GM04503 (cell line): ENCODE measurements around the gene DCLK1.

Experiments
- DNase-seq: peaks from one replicate; pipeline ENCODE4 v3.0.0-alpha.2; 2012; ENCODE audit warnings: low read depth

DCLK1 gene

DNA sequence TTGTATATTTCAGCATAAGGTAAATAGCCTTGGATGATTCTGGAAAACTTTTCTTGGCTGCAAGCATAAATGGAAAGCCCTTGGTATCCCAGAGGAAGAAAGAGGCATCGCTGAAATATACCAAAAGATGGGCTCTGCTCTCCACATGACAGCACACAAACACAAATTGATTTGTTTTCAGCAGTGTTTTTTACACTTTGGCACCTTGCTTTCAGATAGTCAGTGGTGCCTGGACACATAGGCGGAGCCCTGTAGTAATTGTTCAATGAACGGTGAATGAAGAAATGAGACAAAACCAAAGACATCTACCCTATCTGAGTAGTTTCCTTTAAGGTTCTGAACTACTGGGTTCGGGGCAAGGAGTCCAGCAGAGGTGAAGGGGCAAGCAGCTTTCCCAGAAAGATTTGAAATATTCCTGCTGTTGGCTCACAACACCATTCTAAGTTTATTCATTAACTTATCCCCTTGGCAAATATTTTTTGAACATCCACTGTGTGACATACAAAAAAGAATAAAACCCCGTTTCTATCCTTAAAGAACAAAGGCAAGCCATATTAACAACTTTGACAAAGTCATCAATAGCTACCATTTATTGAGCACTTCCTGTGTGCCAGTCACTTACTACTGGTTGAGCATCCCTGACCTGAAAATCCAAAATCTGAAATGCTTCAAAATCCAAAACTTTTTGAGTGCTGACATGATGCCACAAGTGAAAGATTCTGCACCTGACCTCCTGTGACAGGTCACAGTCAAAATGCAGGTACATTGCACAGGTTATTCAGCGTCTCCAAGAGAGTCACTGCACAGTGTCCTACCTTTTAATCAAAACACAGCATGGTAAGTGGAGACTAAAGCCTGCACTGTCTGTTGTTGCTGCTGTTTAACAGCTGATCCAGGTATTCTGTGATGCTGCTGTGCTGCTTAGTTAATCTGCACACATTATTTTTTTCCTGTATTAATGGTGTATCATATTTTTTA, 238.1 kb downstream of the DCLK1 start:
- no peak for DNase-seq

DNA sequence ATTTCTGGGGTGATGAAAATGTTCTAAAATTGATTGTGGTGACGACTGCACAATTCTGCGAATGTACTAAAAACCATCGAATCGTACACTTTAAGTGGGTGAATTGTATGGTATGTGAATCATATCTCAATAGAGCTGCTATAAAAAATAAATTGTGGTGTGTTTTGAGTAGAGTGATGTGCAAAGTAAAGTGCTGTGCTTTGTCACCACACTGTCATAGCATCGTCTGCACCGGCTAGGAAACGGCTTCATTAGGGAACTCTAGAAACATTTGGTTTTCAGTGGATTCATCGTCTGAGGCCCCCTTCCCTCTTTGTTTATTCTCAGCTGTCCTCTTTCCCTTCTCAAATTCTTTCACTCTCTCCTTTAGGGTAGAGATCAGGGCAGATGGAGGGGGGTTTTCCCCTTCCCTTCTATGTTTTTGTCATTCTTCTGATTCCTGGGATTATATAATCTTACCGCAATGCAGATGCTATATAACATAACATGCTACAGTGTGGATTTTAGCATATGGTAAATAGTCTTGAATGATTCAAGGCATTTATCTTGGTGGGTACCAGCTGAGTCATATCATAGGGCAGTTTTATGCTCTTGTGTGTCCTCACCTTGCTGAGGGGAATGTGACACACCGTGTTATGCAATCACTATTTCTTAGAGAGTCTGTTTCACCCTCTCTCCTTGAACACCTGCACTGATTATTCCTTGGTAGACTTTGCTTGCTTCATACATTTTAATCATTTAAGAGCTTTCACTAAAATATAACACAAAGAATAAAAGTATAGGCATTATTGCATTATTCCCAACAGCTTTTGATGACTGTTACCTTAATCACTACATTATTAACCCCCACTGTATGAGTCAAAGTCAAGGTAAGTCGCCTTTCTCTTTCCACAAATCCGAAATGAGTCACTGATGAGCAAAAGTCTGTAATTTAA, 239.4 kb downstream of the DCLK1 start:
- DNase-seq: no peak

DNA sequence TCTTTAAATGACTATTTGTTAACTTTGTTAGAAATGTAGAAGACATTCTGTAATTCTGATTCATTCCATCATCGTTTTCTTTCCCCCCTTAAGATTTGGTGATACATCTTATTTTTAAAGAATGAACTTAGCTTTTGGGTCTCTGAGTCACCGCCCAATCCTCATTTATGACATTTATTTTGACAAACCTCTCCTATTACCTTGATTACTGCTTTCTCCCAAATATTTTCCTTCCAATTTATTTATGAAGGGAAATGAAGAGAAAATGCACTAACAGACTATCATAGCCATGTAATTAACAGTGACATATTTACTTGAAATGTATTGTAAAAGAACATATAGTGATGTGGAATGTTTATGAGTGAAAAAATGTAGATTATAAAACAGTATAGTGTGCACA, 241.6 kb downstream of the DCLK1 start:
- DNase-seq: no peak

DNA sequence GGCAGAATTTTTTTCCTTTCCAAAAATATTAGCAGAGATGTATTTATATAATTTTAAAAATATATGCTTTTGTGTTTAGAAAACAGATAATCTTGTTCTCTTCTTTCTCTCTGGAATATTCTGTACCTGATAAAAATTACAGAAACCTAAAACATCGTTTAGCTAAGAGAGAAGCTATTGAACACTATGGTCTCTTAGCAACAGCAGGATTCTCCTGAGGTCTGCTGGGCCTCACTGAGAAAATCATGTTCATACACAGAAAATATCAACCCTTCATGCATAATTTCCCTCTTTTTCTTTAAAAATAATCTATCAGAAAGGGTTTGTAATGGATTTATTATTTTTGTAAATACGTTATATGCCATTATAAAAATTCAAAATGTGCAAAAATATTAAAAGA, 242.2 kb downstream of the DCLK1 start:
- no peak for DNase-seq

DNA sequence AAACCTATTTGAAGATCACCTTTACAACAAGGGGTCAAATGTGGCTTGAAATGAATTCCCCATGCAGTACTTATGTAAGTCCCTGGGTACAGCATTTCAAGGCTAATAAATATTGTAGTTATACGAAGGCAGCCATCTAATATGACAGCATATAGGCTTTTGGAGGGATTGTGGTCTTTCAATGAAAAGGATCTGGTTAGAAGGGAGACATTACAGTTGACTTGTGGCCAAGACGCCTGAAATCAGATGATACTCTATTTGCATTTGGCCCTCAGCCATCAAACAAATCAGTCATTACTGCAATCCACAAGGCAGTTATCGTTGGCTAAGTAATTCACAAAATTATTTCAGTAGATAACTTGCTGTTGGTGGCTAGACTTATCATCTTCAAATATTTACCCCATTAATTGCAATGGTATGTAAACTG, 242.7 kb downstream of the DCLK1 start:
- no peak for DNase-seq

DNA sequence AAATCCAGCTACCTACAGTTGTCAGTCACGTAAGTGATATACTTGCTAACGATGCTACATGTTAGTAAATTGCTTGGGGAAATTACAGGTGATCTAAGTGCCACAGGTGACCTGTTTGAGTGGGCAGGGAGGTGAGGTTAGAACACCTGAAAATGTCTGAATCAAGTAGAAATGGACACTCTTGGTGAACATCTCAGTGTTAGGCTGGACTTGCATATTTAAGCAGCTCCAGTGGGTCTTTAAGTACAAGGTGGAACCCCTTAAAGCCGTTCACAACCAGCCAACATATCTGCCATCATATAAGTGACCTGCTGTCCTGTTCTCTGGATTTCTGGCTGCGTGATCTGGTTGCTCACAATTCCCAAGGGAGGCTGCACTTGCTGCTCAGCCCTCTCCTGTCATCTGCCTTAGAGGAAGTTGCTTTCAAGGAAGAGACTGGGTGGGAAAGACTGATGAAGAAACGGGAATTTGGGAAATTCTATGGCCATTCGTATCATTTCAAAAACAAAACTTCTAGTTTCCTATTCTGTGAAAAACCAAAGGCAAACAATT, 244.0 kb downstream of the DCLK1 start:
- no peak for DNase-seq

DNA sequence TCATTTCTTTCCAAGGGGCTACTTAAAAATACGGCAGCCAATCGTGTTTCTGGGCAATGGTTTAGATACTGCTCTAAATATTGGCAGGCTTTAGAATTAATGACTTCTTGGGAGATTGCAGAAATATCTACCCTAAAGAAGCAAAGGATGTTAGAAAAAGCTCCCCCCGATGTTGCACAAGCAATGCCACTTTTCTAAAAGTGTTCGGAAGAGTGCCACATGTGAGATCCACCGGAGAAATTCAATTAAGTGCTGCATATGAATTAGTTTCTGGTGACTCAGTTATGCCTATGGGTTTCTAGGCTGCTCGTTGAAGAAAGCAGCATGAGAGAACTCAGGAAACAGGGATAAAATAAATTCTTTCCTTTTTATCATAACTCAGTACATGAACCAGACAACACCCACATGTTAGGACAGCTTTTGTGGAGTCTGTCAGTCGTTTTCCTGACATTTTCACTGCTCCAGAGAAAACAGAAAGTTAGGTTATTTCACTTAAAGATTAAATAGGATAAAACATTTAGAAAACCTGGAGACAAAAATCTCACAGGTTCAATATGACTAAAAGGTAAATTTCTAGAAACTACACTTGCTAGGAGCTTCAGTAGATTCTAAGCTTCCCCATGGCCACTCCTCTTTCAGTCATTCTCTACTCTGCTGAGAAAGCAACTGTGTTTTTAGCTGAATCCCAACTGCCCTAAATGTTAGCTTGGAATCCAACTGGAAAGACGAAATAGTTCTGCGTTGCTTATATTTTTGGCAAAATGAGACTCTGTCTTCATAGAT, 244.7 kb downstream of the DCLK1 start:
- DNase-seq: no peak

DNA sequence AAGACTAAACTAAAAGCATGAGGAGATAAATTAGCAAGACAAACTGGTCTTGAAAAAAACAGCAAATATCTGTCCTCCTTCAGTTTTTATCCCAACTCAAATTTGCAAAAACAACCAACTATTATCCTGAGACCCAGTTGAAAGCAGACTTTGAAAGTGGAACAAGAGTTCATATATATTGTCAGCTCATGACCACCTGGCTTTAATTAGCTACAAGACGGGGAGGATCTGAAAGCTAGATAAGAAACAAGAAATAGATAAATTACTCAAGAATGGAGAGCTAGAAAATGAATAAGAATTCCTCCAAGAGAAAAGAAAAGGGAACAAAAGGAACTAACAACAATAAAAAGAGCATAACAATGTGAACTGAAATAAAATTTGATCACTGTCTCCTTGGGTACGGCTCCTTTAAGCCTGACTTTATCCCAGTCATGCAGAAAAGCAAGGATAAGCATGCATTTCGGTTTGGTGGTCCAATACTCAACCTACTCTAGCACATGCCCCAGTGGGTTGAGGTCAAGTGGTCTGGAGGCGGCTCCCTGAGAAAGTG, 246.9 kb downstream of the DCLK1 start:
- DNase-seq: no peak

DNA sequence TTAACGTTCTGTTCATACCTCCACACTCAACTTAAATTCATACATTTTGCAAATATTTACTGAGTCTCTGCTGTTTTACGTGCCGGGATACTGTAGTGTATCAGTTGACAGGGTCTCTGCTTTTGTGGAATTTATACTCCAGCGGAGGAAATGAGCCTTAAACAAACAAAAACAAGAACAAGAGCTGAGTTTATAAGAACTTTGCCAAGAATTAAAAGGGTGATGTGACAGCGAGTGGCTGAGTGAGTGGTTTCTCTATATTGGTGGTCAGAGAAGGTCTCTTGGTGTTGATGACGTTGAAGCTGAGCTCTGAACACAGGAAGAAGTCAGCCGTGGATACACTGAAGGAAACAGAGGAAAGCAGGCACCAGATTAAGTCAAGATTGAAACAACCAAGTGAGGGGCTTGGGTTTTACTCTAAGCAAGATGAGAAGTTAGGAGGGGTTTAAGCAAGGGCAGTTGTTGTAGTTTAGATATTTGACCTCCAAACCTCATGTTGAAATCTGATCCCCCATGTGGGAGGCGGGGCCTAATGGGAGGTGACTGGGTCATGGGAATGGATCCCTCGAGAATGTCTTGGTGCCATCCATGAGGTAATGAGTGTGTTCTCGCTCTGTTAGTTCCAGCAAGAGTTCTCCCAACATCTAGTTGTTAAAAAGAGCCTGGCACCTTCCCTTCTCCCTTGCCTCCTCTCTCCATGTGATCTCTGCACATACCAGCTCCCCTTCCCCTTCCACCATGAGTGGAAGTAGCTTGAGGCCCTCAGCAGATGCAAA, 248.3 kb downstream of the DCLK1 start:
- DNase-seq: no peak

DNA sequence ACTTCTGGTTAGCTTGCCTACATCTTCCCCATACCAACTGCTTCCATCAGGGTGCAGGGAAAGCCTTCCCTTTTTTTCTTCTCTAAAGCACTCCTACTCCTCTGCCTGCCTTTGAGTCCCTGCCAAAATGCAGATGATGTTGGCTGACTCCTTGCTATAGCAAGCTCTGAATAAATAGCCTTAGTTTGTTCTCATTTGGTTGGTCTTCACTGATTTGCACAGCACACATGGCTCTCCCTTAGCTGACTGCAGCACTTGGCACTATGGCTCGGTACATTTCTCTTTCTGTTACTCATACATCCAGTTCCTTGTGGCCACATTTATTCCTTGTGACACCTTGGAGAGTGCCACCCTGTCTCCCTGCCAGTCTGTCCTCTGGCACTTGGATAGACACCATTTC, 249.8 kb downstream of the DCLK1 start:
- no peak for DNase-seq

DNA sequence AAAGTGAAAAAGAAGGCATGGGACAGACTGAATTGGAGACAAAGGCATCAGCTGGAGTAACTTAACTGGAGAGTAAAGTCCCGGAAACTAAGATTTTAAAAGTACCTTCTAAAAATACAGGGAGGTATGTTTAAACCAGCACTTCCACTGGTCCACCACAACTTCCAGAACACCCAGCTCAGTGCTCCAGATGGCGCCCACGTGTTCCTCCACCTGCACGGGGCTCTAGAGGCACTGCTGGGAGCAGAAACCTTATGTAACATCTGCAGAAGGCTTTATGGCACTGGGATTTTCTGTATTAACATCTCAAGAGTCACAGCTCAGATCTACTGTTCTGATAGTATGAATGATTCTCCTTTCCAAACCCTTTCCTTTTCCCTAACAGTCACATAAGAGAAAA, 252.1 kb downstream of the DCLK1 start:
- DNase-seq: no peak

DNA sequence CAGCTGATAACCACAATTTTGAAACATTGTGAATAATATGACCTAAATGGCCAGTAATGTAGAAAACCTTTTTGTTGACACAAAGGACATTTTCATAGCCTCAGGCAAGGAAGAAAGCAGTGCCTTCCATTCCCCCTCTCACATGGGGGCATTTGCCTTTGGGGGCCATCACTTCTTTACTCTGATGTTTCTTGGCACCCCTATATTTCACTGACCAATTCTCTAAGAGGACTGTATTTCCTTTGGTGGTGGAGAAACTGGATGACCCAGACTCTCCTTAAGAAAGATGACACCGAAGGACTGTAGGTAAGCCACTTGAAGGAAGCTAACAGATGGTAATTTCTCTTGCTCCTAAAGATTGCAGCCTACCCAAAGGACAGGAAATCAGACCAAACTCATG, 254.6 kb downstream of the DCLK1 start:
- DNase-seq: no peak

DNA sequence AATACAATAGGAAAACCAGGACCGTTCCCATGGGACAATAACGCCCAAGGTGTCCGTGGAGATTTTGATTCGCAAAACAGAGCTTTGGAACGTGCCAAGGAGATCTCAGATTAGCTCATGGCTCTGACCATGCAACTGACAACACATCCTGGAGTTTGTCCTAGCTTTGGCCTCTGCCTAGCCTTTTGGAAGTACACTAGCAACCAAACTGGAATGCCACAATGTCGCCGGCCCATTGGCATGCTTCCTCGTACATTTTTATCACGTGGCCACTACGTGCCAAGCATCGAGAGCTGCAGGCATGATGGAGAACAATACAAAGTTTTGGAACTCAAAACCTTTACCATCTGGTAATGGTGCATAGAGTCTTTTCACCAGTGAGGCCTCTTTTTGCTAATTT, 256.5 kb downstream of the DCLK1 start:
- DNase-seq: no peak

DNA sequence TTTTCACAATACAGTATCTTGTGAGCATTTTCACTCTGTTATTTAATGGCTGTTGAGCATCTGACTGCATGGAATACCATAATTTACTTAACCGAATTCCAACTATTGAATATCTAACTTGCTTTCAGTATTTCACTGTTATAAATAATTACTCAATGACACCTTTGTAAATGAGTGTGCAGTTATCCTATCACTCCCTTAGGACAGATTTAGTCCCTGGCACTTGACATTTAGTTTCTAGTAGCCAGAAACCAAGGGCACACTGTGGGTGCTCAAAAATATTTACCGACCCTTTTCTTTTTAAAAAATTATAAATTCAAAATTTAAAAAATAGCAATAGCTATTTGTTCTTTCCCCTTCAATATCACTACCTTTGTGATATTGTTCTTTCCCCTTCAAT, 258.8 kb downstream of the DCLK1 start:
- DNase-seq: no peak

DNA sequence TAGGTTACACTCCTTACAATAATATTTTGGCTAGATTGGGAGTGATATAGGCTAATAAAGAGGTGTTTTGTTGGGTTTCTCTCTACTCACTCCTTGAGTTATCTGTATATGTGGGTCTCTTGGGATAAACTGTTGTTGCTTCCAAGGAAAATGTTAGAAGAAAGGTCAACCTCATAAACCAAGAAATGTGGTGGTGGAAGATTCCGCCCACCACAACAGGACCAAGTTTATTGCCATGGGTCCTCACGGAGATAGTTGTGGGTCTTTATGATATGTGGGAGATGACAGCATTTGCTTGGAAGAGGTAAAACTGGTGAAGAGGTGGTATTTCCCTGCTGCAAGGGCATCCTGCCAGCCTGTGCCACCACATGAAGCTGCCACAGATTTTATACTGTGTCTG, 259.6 kb downstream of the DCLK1 start:
- DNase-seq: no peak

DNA sequence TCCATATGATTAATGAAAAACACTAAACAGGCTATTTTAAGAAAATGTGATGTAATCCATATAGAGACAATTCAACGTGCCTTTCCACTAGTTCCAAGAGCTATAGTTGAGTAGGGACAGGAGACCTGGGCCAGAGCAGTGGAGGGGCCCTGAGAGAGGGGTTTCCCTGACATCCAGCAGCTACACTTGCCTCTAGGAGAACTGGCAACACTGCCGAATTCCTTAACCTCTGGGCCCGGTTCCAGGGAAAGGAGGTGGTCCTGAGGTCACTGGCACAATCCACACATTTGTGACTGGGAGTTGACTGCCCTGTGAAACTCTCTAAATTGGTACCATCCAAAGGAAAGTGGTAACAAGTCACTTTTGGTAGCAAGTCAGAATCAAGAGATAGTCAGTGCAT, 264.4 kb downstream of the DCLK1 start:
- no peak for DNase-seq

DNA sequence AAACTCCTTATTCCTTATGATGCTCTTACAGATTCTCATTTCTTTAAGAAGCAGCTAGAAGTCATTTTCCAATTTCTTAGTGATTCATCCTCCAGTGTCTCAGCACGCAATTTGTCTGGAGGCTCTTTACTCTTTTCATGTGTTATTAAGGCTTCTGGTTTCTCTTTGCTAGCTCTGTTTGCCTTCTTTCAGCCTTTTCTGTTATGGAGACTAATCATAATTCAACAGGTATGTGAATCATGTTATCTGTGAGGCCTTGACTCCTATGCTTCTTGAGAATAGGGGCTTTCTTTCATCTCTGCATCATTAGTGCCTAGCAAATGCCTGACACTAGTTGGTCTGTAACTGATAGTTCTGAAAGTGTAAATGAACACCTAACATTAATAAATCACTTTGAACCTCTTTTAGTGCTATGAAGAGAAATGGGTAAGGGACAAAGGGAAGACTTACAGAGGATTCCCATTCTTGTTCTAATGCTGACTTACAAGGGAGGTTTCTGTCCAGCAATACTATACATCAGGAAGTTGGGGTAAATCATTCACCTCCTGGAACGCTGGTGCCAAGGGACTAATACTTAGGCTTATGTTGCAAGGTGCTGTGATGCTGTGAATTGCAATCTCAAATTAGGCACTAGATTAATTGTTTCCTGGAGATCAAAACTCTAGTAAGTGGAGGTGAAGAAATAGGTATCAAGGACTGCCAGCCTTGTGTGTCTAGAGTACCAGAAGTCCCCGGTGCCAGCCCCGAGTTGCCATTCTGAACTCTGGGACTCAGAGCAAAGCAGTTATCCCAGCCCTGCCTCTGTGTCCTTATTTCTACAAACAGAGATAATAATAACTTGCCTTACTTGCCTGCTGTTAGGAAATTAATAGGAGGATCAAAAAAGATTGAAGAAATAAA, 265.6 kb downstream of the DCLK1 start:
- no peak for DNase-seq

DNA sequence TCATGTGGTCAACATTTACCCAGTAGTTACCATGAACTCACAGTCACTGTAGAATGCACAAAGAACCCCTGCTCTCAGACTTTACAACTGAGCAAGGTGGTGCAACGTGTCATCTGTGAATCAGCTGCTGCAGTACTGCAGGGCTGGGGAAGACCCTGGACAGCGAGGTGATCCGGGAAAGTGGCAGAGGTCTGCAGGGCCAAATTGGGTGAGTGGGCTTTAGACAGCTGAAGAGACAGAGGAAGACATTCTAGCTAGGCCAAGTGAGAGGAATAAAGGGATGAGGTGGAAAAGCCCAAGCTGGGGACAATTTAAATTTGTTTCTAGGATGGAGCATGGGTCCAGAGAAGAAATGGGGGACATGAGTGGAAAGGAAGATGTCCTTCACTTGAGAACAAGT, 270.5 kb downstream of the DCLK1 start:
- DNase-seq: no peak

DNA sequence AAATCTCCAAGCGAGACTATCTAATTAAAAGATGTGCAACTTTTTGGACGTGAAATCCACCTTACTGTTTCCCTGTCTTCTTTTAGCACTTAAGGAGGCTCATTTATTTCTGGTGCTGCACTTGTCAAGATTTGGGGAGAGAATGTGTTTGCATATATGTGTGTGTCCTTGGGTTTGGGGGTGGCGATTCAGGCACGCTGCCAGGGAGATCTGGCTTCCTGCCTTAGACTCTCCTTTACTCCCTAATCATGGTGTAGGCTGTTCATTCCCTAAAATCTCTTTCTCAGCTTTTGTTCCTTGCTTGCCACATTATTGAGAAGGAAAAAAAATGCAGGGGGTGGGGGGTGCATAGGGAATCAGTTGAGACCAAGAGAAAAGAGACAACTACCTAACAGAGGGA, 271.2 kb downstream of the DCLK1 start:
- DNase-seq: no peak

DNA sequence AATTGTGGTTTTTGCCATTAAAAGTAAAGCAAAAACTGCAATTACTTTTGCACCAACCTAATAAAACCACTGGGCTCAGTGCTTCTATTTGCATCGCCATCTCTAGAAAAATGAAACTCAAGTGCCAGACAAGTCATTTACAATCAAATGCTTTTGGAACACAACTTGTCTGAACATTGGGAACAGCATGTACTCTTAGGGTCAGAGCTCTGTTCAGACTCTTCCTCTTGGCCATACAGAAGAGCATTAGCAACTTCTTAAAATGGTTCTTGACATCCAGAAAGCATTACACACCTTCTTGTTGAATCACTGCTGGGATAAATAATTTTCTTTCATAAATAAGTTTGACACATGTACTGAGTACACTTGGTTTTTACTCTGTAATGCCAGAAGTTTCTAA, 272.5 kb downstream of the DCLK1 start:
- no peak for DNase-seq
